Liver (tissue), 3 donors: ENCODE results near the gene COMTD1.

Experiments used
- CTCF ChIP-seq: fragments of 150-350 bp; IDR thresholded peaks from 2 replicates; pipeline ENCODE4 v1.5.1; 2017; ENCODE audit warnings: improper control_type of control experiment, low read depth, low read length; ENCODE audit not compliant: missing input control
- TAF1 ChIP-seq: conservative IDR thresholded peaks from 2 replicates; pipeline ENCODE4 v1.6.1; 2016; ENCODE audit warnings: antibody characterized with exemption, mild to moderate bottlenecking
- TF ChIP-seq, protein P1 (sequence below): IDR thresholded peaks from 2 replicates; pipeline ENCODE4 v1.6.1; 2016; ENCODE audit warnings: antibody characterized with exemption
- donor health status: healthy.
- donor health status: healthy.

DNA sequence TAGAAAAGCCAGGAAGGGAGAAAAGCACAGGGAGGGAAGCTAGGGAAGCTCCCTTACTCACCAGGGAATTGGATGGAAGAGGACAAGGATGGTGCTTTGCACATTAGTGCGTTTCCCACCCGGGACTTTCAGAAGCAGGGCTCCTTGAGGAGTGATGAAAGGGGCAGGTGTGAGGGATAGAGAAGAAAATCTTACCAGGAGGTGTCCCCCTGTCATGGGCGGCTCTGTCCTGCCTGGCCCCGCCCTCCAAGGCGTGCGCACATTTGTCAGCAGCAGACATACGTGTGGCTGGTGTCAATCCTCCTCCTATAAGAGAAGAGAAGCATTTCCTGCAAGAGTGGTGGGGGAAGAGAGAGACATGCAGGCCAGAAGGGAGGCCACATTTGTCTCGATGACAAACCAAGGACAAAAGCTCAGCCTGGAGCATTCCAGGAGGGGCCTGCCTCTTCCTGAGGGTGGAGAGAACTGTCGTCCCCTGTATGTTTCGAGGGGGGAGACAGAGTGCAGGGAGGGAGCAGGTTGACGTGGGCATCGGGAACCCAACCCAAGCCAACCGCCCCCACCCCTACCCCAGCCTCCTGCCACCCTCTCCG, 47.4 kb upstream of the COMTD1 start:
- TF ChIP-seq TAF1: no peak
- TF ChIP-seq CTCF: no peak
- TF ChIP-seq, protein P1, sequence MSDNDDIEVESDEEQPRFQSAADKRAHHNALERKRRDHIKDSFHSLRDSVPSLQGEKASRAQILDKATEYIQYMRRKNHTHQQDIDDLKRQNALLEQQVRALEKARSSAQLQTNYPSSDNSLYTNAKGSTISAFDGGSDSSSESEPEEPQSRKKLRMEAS: no peak
